BLaER1 treated with 17β-estradiol and CSF1 and Interleukin-3, amounts not matched to agents 10 nM and 100 nM (cell line): ENCODE measurements around the gene DIP2C.
"Not testable (repeated sequence)": the region's sequence is repeated elsewhere in the genome, so short reads cannot be mapped to it uniquely, and the experiment has no call there.

Experiments used
- H3K27ac ChIP-seq, 11 experiments: shearing (Covaris generic); formaldehyde crosslinking; 2 replicates each; pipeline ENCODE4 v1.8.1; 2022
- H3K27me3 ChIP-seq, 11 experiments: shearing (Covaris generic); formaldehyde crosslinking; 2 replicates each; pipeline ENCODE4 v1.8.1; 2022
- H3K36me3 ChIP-seq, 11 experiments: shearing (Covaris generic); formaldehyde crosslinking; 2 replicates each; pipeline ENCODE4 v1.8.1; 2022
- H3K4me1 ChIP-seq, 10 experiments: shearing (Covaris generic); formaldehyde crosslinking; 2 replicates each; pipeline ENCODE4 v1.8.1; 2022
- H3K4me2 ChIP-seq, 11 experiments: shearing (Covaris generic); formaldehyde crosslinking; 2 replicates each; pipeline ENCODE4 v1.8.1; 2022
- H3K4me3 ChIP-seq, 10 experiments: shearing (Covaris generic); formaldehyde crosslinking; 2 replicates each; pipeline ENCODE4 v1.8.1; 2022
- H3K9ac ChIP-seq, 11 experiments: shearing (Covaris generic); formaldehyde crosslinking; 2 replicates each; pipeline ENCODE4 v1.8.1; 2022
- H3K9me3 ChIP-seq, 11 experiments: shearing (Covaris generic); formaldehyde crosslinking; replicated peaks in 1 of 11; 2 replicates each; pipeline ENCODE4 v1.8.1; 2022
- H4K20me1 ChIP-seq, 11 experiments: shearing (Covaris generic); formaldehyde crosslinking; 2 replicates each; pipeline ENCODE4 v1.8.1; 2022
- Cebpa-rat ChIP-seq, 11 experiments: shearing (Covaris generic); IDR thresholded peaks; 2 replicates each; pipeline ENCODE4 v1.8.1; 2022

The DIP2C gene

GRCh38 chr10:397321-398068 is 292.0 kb downstream of the DIP2C start:
- Histone ChIP-seq H3K27me3 (no peaks in the 10 kb centered on the region), H4K20me1 (0 out of 22 replicates have a peak, but pooled peaks cover 0 to 5% (median 0%) of the 10 kb centered on the region in 11 experiments), H3K9me3 (no peaks in the 10 kb centered on the region), H3K4me1 (peaks cover 13 to 44% (median 33%) of the 10 kb centered on the region in 10 experiments), H3K36me3 (no peaks in the 10 kb centered on the region; a peak in 1 of 22 replicates), H3K27ac (no peak overlapping the region), H3K9ac (no peak overlapping the region), H3K4me3 (no peak overlapping the region), H3K4me2 (peak overlapping the region; percentile 11 to 70 (median 55))
- TF ChIP-seq Cebpa-rat (IDR thresholded peaks at IDR 0.05), result no peak

- H3K9ac ChIP-seq, result no peak overlapping the region
- H3K9me3 ChIP-seq, result no peaks in the 10 kb centered on the region
- H3K27ac ChIP-seq, result no peak overlapping the region
- H3K27me3 ChIP-seq, result no peaks in the 10 kb centered on the region
- peaks cover 13 to 44% (median 33%) of the 10 kb centered on the region in 10 experiments for H3K4me1 ChIP-seq
- 0 out of 22 replicates have a peak, but pooled peaks cover 0 to 5% (median 0%) of the 10 kb centered on the region in 11 experiments for H4K20me1 ChIP-seq
- H3K4me2 ChIP-seq, result peak overlapping the region; percentile 11 to 70 (median 55)
- no peak for TF ChIP-seq Cebpa-rat (IDR thresholded peaks at IDR 0.05)
- no peak overlapping the region for H3K4me3 ChIP-seq
- H3K36me3 ChIP-seq, result peaks cover 0 to 6% (median 0%) of the 10 kb centered on the region in 11 experiments; a peak in 2 of 22 replicates
These were observed 292.8 kb downstream of the DIP2C start for GRCh38 chr10:396535-397220.

GRCh38 chr10:396107-396506 is 293.4 kb downstream of the DIP2C start:
- Histone ChIP-seq H3K4me1 (peaks cover 13 to 44% (median 33%) of the 10 kb centered on the region in 10 experiments), H3K4me3 (no peak overlapping the region), H3K4me2 (peak overlapping the region in 8 of 11 experiments; percentile 11 to 70 (median 54); a peak in 7 of 22 replicates), H3K36me3 (peaks cover 0 to 12% (median 0%) of the 10 kb centered on the region in 11 experiments; a peak in 2 of 22 replicates), H3K27ac (no peak overlapping the region), H4K20me1 (peaks cover 0 to 5% (median 0%) of the 10 kb centered on the region in 11 experiments; a peak in 1 of 22 replicates), H3K9ac (no peak overlapping the region), H3K9me3 (no peaks in the 10 kb centered on the region), H3K27me3 (no peaks in the 10 kb centered on the region)
- TF ChIP-seq Cebpa-rat (IDR thresholded peaks at IDR 0.05), result no peak

GRCh38 chr10:395665-396064 is 293.8 kb downstream of the DIP2C start:
- Histone ChIP-seq H3K4me1 (peaks cover 13 to 44% (median 33%) of the 10 kb centered on the region in 10 experiments), H3K36me3 (peaks cover 0 to 16% (median 2%) of the 10 kb centered on the region in 11 experiments; a peak in 7 of 22 replicates), H3K9ac (no peak overlapping the region), H3K9me3 (no peaks in the 10 kb centered on the region), H4K20me1 (peaks cover 0 to 5% (median 0%) of the 10 kb centered on the region in 11 experiments; a peak in 1 of 22 replicates), H3K4me2 (peak overlapping the region in 1 of 11 experiments; percentile 20; a peak in 2 of 22 replicates), H3K4me3 (no peak overlapping the region), H3K27me3 (no peaks in the 10 kb centered on the region), H3K27ac (no peak overlapping the region)
- no peak for TF ChIP-seq Cebpa-rat (IDR thresholded peaks at IDR 0.05)

GRCh38 chr10:394439-395101 is 294.9 kb downstream of the DIP2C start:
- H3K9me3 ChIP-seq, H4K20me1 ChIP-seq, H3K4me3 ChIP-seq, H3K27ac ChIP-seq, H3K27me3 ChIP-seq, H3K9ac ChIP-seq: not testable (repeated sequence)
- Histone ChIP-seq H3K4me1 (peaks cover 14 to 44% (median 33%) of the 10 kb centered on the region in 10 experiments), H3K4me2 (peak overlapping the region in 3 of 11 experiments; percentile 20 to 32 (median 30); a peak in 3 of 22 replicates), H3K36me3 (peaks cover 0 to 27% (median 13%) of the 10 kb centered on the region in 11 experiments; a peak in 11 of 22 replicates)

GRCh38 chr10:393787-394438 is 295.6 kb downstream of the DIP2C start:
- H3K4me3 ChIP-seq, result no peak overlapping the region
- H4K20me1 ChIP-seq, result peaks cover 0 to 5% (median 0%) of the 10 kb centered on the region in 11 experiments; a peak in 1 of 22 replicates
- H3K9ac ChIP-seq, result no peak overlapping the region
- no peaks in the 10 kb centered on the region for H3K9me3 ChIP-seq
- H3K27me3 ChIP-seq, result no peaks in the 10 kb centered on the region
- H3K36me3 ChIP-seq, result peaks cover 0 to 33% (median 17%) of the 10 kb centered on the region in 11 experiments; a peak in 11 of 22 replicates
- no peak overlapping the region for H3K27ac ChIP-seq
- peaks cover 21 to 50% (median 39%) of the 10 kb centered on the region in 10 experiments for H3K4me1 ChIP-seq
- H3K4me2 ChIP-seq, result peak overlapping the region in 2 of 11 experiments; percentile 20 to 32; a peak in 2 of 22 replicates
- TF ChIP-seq Cebpa-rat (IDR thresholded peaks at IDR 0.05), result no peak

- peaks cover 27 to 57% (median 44%) of the 10 kb centered on the region in 10 experiments for H3K4me1 ChIP-seq
- H3K27me3 ChIP-seq, result no peaks in the 10 kb centered on the region
- no peak overlapping the region for H3K4me3 ChIP-seq
- no peak overlapping the region for H3K9ac ChIP-seq
- no peaks in the 10 kb centered on the region for H3K9me3 ChIP-seq
- no peak overlapping the region for H3K4me2 ChIP-seq
- peaks cover 0 to 6% (median 0%) of the 10 kb centered on the region in 11 experiments; a peak in 1 of 22 replicates for H4K20me1 ChIP-seq
- TF ChIP-seq Cebpa-rat (IDR thresholded peaks at IDR 0.05), result no peak
- H3K36me3 ChIP-seq, result peaks cover 0 to 35% (median 17%) of the 10 kb centered on the region in 11 experiments; a peak in 11 of 22 replicates
- no peak overlapping the region for H3K27ac ChIP-seq
These were observed 296.2 kb downstream of the DIP2C start for GRCh38 chr10:393106-393745.

GRCh38 chr10:392705-393037 is 296.8 kb downstream of the DIP2C start:
- H3K4me1 ChIP-seq, result peaks cover 32 to 59% (median 45%) of the 10 kb centered on the region in 10 experiments
- H3K27me3 ChIP-seq, result no peaks in the 10 kb centered on the region
- H3K27ac ChIP-seq, result no peak overlapping the region
- H4K20me1 ChIP-seq, result peaks cover 0 to 6% (median 0%) of the 10 kb centered on the region in 11 experiments; a peak in 1 of 22 replicates
- no peak overlapping the region for H3K9ac ChIP-seq
- H3K4me3 ChIP-seq, result no peak overlapping the region
- peaks cover 0 to 35% (median 17%) of the 10 kb centered on the region in 11 experiments; a peak in 11 of 22 replicates for H3K36me3 ChIP-seq
- no peak overlapping the region for H3K4me2 ChIP-seq
- TF ChIP-seq Cebpa-rat (IDR thresholded peaks at IDR 0.05), result no peak
- H3K9me3 ChIP-seq, result no peaks in the 10 kb centered on the region
